GM12878 (cell line): Measurements from ENCODE around the gene NCF4. TPM values are rescaled to one million over a fixed set of nuclear protein-coding genes. Genes with fewer than 3 reads are reported as not detected.

Experiments
- ATF3 ChIP-seq: IDR thresholded peaks from 2 replicates; pipeline ENCODE4 v1.6.1; 2011; ENCODE audit warnings: low read depth, mild to moderate bottlenecking, low read length, moderate library complexity, borderline replicate concordance; ENCODE audit errors: extremely low read depth
- CBX3 ChIP-seq: fragments of 200-600 bp; sonication (generic); IDR thresholded peaks from 2 replicates; pipeline ENCODE4 v1.6.1; 2016; ENCODE audit warnings: low read depth, borderline replicate concordance
- CBX5 ChIP-seq: sonication (generic); IDR thresholded peaks from 2 replicates; pipeline ENCODE4 v1.6.1; 2016; ENCODE audit warnings: low read depth, moderate library complexity, mild to moderate bottlenecking, inconsistent platforms
- CEBPB ChIP-seq, 2 experiments: fragments of 150-350 bp in 1 of 2; IDR thresholded peaks; 2 replicates each; pipeline ENCODE4 v1.6.1; 2012 to 2014; ENCODE audit warnings: low read depth in 2 of 2, low read length in 2 of 2, borderline replicate concordance in 1 of 2, inconsistent platforms in 1 of 2
- EED ChIP-seq: sonication (generic); IDR thresholded peaks from 2 replicates; pipeline ENCODE4 v1.6.1; 2016; ENCODE audit warnings: antibody characterized with exemption, low read depth
- FOS ChIP-seq: IDR thresholded peaks from 3 replicates; pipeline ENCODE4 v1.6.1; 2011; ENCODE audit warnings: borderline replicate concordance; ENCODE audit not compliant: insufficient read length; ENCODE audit errors: extremely low read depth
- POLR2A ChIP-seq: IDR thresholded peaks from 2 replicates; pipeline ENCODE4 v1.6.1; 2011; ENCODE audit warnings: low read depth, mild to moderate bottlenecking, low read length
- RAD51 ChIP-seq: fragments of 450-650 bp; IDR thresholded peaks from 2 replicates; pipeline ENCODE4 v1.6.1; 2016; ENCODE audit warnings: moderate library complexity, mild to moderate bottlenecking, inconsistent platforms
- RELA ChIP-seq: fragments of 450-650 bp; IDR thresholded peaks from 2 replicates; pipeline ENCODE4 v1.8.0; 2014; ENCODE audit warnings: borderline replicate concordance; ENCODE audit not compliant: partially characterized antibody
- polyA plus RNA-seq, 11 experiments: library from polyadenylated mRNA; depleted of rRNA in 4 of 11; unstranded in 6 of 11; stranded (reverse) in 5 of 11; fragments of >200 nt; fragmentation: Nextera tagmentation in 4 of 11; fragmentation: Illumina TruSeq in 1 of 11; extraction: Ambion mirVana in 4 of 11; extraction: Trizol in 1 of 11; gene quantifications; 1 replicate in 1 of 11; 2 replicates in 10 of 11; pipeline versions ENCODE4 v1.2.1 to v1.2.3, GENCODE V29; 2011 to 2016; ENCODE audit warnings: inconsistent platforms in 2 of 11, missing spikeins in 2 of 11, low read depth in 1 of 11
- total RNA-seq, 4 experiments: library from RNA; depleted of rRNA in 3 of 4; stranded (reverse); fragments of >200 nt in 3 of 4; fragmentation: Illumina TruSeq in 1 of 4; extraction: Trizol in 1 of 4; gene quantifications; 2 replicates each; pipeline versions ENCODE4 v1.2.1 to v1.2.3, GENCODE V29; 2013 to 2021
- TF ChIP-seq, protein P1 (sequence below): IDR thresholded peaks from 2 replicates; pipeline ENCODE4 v1.6.1; 2012; ENCODE audit warnings: low read length, inconsistent platforms
- TF ChIP-seq, protein P2 (sequence below): fragments of 450-650 bp; IDR thresholded peaks from 2 replicates; pipeline ENCODE4 v1.6.1; 2016; ENCODE audit warnings: mild to moderate bottlenecking, moderate library complexity, borderline replicate concordance

Gene NCF4
- total and polyA plus RNA-seq, 10 of the 15 experiments (the other 5 are each of a cell fraction or from before 2014, with no cell fraction given) = 22.9 to 136 (median 72.5) TPM

GRCh38 chr22:36924151-36924698, 63.4 kb downstream of the NCF4 start (continued):
- TF ChIP-seq FOS (no peak), ATF3 (no peak), RAD51 (no peak), RELA (no peak), POLR2A (no peak), EED (no peak), CBX3 (no peak), CBX5 (no peak), CEBPB (IDR thresholded peaks at IDR 0.05; ENCODE audit: borderline replicate concordance in 1 of 2, low read depth in 2 of 2, low read length in 2 of 2) (no peak)
- TF ChIP-seq, protein P1, sequence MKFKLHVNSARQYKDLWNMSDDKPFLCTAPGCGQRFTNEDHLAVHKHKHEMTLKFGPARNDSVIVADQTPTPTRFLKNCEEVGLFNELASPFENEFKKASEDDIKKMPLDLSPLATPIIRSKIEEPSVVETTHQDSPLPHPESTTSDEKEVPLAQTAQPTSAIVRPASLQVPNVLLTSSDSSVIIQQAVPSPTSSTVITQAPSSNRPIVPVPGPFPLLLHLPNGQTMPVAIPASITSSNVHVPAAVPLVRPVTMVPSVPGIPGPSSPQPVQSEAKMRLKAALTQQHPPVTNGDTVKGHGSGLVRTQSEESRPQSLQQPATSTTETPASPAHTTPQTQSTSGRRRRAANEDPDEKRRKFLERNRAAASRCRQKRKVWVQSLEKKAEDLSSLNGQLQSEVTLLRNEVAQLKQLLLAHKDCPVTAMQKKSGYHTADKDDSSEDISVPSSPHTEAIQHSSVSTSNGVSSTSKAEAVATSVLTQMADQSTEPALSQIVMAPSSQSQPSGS = no peak
- TF ChIP-seq, protein P2, sequence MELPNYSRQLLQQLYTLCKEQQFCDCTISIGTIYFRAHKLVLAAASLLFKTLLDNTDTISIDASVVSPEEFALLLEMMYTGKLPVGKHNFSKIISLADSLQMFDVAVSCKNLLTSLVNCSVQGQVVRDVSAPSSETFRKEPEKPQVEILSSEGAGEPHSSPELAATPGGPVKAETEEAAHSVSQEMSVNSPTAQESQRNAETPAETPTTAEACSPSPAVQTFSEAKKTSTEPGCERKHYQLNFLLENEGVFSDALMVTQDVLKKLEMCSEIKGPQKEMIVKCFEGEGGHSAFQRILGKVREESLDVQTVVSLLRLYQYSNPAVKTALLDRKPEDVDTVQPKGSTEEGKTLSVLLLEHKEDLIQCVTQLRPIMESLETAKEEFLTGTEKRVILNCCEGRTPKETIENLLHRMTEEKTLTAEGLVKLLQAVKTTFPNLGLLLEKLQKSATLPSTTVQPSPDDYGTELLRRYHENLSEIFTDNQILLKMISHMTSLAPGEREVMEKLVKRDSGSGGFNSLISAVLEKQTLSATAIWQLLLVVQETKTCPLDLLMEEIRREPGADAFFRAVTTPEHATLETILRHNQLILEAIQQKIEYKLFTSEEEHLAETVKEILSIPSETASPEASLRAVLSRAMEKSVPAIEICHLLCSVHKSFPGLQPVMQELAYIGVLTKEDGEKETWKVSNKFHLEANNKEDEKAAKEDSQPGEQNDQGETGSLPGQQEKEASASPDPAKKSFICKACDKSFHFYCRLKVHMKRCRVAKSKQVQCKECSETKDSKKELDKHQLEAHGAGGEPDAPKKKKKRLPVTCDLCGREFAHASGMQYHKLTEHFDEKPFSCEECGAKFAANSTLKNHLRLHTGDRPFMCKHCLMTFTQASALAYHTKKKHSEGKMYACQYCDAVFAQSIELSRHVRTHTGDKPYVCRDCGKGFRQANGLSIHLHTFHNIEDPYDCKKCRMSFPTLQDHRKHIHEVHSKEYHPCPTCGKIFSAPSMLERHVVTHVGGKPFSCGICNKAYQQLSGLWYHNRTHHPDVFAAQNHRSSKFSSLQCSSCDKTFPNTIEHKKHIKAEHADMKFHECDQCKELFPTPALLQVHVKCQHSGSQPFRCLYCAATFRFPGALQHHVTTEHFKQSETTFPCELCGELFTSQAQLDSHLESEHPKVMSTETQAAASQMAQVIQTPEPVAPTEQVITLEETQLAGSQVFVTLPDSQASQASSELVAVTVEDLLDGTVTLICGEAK = no peak
